HPDE6-E6E7 (cell line): ENCODE data around the gene AFF1.
A peak's percentile ranks its signal among the peaks of the same experiment; 100 is the strongest.
"Not testable (repeated sequence)": the region's sequence is repeated elsewhere in the genome, so short reads cannot be mapped to it uniquely, and the experiment has no call there.

Experiments used
- DNase-seq: peaks from one replicate; pipeline ENCODE4 v3.0.0; 2011; ENCODE audit warnings: missing footprints; ENCODE audit errors: extremely low spot score

AFF1 gene

DNA sequence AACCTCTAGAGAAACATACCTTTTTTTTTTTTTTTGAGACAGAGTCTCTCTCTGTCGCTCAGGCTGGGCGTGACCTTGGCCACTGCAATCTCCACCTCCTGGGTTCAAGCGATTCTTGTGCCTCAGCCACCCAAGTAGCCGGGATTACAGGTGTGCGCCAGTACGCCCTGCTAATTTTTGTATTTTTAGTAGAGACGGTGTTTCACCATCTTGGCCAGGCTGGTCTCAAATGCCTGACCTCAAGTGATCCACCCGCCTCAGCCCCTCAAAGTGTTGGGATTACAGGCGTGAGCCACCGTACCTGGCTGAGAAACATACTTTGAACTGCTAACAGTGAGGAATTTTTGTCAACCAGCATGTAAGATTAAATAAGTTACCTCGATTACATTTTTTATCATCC is 150.9 kb downstream of the AFF1 start:
- DNase-seq = not testable (repeated sequence)

- DNase-seq = no peak
Observed at GRCh38 chr4:87086143-87086805, 151.5 kb downstream of the AFF1 start.

DNA sequence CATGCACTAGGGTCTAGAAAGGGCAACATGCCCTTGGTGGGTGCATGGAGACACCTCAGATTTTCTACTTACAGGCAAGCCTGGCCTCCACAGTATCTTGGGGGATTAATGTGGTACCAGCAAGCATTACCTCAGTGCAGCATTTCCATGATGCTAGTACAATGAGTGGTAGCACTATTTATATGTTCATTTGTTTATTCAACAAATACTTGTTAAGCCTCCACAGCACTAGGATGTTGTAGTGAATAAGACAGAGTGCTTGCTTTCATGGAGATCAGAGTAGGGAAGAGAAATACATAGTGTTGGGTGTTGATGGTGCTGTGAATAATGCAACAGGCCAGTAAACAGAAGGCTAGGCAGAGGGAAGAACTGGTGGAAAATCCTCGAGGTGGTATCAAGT is 152.2 kb downstream of the AFF1 start:
- no peak for DNase-seq

GRCh38 chr4:87087420-87087819 is 152.6 kb downstream of the AFF1 start:
- no peak for DNase-seq

GRCh38 chr4:87088186-87088585 is 153.4 kb downstream of the AFF1 start:
- DNase-seq = no peak

DNA sequence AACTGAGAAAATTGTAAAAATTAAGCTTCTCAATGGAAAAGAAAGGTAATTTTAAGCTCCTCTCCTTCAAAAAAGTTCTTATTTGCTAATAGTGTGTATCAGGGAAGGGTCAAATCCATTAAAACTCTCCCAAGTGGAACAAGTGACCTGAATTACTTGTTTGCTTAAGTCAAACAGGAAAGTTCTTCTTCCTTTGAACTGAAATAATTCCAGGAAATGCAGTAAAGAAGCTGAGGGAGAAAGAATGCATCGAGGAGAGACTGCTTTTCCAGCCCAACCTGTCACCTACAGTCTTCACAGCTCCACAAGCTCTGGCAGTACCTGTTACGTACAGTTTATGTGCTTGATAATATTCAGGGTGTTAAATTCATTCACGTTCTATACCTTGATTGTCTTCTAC is 154.6 kb downstream of the AFF1 start:
- DNase-seq = no peak

DNA sequence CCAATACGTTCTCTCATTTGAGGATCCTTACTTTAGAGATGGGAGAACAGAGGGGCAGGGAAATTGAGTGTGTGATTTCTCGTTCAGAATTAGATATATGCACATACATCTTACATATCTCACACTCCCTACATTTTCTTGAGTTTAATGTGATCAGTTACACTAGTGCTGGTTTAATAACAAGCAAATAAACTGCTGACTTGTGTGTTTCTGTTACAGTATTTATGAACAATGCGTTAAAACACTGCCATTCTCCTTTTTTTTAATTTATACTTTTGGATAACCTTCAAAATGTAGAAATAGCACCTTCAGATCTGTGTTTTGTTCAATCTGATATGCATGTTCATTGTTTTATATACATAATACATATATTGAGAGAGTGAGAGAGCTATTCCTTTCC is 155.5 kb downstream of the AFF1 start:
- DNase-seq = no peak

GRCh38 chr4:87092389-87093141 is 157.8 kb downstream of the AFF1 start:
- peak; percentile 98 for DNase-seq

DNA sequence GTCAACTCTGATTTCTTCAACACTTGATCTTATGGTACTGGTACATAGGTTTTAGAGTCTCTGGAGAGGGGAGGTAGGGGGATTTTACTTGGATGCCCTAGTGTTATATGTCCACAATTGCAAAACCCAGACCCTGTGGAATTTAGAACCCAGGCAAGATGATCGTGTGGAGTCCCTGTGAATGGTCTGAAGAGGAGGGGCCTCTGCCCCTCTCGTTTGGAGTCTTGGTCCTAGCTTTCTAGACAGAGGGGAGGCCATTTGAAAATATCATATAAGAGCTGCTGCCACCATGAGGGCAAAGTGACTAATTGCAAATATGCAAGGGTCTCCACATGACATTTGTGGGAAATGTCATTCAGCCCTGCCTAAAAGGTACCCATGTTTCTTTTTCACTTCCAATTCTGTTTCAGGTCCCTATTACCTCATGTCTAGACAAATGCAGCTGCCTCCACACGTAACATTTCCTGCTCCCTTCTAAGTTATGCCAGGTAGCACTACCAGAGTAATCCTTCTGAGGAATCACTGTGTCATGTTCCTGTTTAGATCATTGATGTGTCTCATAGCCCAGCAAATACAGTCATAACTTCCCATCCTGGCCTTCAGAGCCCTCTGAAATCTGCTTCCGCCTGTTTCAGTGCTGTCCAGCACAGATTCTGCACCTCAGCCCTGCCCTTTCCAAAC is 158.8 kb downstream of the AFF1 start:
- peak; percentile 38 for DNase-seq

DNA sequence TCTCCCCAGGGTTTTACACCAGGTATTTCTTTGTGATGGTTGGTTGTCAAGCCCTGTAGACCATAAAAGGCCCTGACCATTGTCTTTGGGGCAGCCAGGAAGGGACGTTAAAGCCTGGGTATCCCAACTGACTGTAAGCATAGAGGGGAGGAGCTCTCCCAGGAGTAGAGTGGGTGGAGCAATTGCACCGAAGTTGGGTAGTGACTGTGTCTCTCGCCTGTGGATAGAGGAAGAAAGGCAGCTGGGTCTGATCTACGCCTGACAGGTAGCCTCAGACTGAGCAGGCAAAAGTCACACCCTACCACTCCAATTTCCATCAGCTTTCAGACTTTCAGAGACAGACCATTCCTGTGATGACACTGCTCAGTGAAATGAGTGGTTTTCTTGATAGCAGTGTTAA is 162.3 kb downstream of the AFF1 start:
- no peak for DNase-seq

GRCh38 chr4:87100168-87100567 is 165.4 kb downstream of the AFF1 start:
- no peak for DNase-seq

- DNase-seq = no peak
Observed at GRCh38 chr4:87101543-87102199, 166.9 kb downstream of the AFF1 start.

DNA sequence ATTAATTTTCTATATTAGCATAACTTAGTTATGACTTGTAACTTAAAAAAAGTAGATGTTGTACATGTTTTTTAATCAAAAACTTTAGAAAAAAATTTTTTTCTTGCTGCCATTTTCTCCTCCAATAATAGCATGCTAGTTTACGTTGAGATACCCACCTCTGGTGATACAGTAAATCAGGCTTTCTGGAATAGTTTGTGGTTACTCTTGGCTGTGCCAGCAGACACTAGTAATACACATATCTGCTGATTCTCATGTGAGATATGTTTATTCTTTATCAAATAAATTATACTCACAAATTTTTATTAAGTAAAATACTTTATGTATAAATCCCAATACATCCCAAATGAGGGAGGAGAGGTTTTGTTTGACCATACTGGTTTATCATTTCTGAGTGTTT is 168.3 kb downstream of the AFF1 start:
- no peak for DNase-seq

- DNase-seq = peak; percentile 58
Observed at GRCh38 chr4:87103691-87104187, 168.9 kb downstream of the AFF1 start.

- DNase-seq = no peak
Observed at GRCh38 chr4:87105101-87105845, 170.5 kb downstream of the AFF1 start.

DNA sequence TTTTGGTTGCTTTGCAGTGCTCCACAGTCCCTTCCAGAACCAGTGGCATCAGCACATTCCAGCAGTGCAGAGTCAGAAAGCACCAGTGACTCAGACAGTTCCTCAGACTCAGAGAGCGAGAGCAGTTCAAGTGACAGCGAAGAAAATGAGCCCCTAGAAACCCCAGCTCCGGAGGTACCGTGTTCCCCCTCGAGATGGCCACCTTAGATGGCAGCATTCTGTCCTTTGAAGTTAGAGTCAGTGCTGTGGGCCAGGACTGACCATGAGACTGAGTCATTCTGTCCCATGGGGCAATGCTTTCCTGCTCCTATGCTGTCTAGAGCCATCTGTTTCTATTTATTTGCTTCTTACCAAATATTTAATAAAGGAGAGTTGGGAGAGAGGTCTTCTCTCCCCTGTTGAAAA is 173.3 kb downstream of the AFF1 start:
- peak; percentile 65 for DNase-seq

DNA sequence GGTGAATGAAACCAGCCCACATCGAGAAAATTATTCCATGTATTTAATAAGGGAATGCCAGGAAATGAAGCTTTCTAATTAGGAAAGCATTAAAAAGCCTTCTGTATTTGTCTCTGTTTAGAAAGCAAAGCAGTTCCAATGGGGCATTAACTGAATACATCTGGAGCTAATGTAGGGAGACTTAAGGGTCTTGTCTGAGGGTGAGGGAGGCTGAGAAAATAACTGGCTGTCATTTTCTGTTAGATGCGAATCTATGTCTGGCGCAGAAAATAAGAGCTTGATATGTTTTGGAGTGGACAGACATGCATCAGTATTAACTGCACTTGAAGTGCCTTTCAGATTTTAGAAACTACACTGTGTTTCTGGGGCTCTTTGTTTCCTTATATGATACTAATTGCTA is 174.3 kb downstream of the AFF1 start:
- DNase-seq = no peak

DNA sequence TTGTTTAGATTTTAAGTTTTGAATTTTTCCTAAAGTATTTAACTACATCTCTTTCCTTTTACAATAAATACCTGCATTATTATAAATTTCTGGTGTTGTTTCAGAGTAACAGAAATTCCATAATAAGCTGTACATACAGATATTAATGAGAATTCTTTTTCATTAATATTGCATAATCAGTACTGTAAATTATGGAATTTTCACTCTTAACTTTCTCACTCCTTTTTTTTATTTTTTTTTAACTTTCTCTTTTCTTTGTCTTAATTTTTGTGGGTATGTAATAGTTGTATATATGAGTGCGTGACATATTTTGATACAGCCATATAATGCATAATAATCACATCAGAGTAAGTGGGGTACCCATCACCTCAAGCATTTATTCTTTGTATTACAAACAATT is 175.1 kb downstream of the AFF1 start:
- no peak for DNase-seq

- DNase-seq = no peak
Observed at GRCh38 chr4:87112063-87112462, 177.3 kb downstream of the AFF1 start.

GRCh38 chr4:87114245-87115062 is 179.6 kb downstream of the AFF1 start:
- DNase-seq = no peak

GRCh38 chr4:87116231-87116630 is 181.4 kb downstream of the AFF1 start:
- DNase-seq = no peak
